H9 (cell line): ENCODE measurements around the gene CDK5RAP1. TPM values are rescaled to one million over a fixed set of nuclear protein-coding genes. Genes with fewer than 3 reads are reported as not detected.

Experiments
- DNase-seq: peaks from one replicate; pipeline ENCODE4 v3.0.0-alpha.2; 2017
- H2AFZ ChIP-seq: one replicate; pipeline ENCODE4 v1.6.1; 2013; ENCODE audit warnings: mild to moderate bottlenecking, low read length, control low read depth, moderate library complexity
- H2AK5ac ChIP-seq: 2 replicates; pipeline ENCODE4 v1.6.1; 2013; ENCODE audit warnings: low read length, control low read depth, mixed read lengths; ENCODE audit not compliant: insufficient read length
- H2BK120ac ChIP-seq: one replicate; pipeline ENCODE4 v1.6.1; 2013; ENCODE audit warnings: low read depth, mild to moderate bottlenecking, low read length, control low read depth, inconsistent platforms; ENCODE audit not compliant: poor library complexity, severe bottlenecking
- H2BK12ac ChIP-seq: 2 replicates; pipeline ENCODE4 v1.6.1; 2013; ENCODE audit warnings: low read length, control low read depth, mixed read lengths, low read depth; ENCODE audit not compliant: insufficient read length
- H2BK15ac ChIP-seq: 2 replicates; pipeline ENCODE4 v1.6.1; 2013; ENCODE audit warnings: low read depth, low read length, control low read depth
- H2BK20ac ChIP-seq: one replicate; pipeline ENCODE4 v1.6.1; 2013; ENCODE audit warnings: low read depth, mild to moderate bottlenecking, low read length, control low read depth, inconsistent platforms; ENCODE audit not compliant: poor library complexity, severe bottlenecking
- H2BK5ac ChIP-seq: 2 replicates; pipeline ENCODE4 v1.6.1; 2013; ENCODE audit warnings: low read length, control low read depth, mixed read lengths; ENCODE audit not compliant: insufficient read length
- H3K14ac ChIP-seq: 2 replicates; pipeline ENCODE4 v1.6.1; 2013; ENCODE audit warnings: low read length, control low read depth; ENCODE audit not compliant: insufficient read depth
- H3K18ac ChIP-seq: 2 replicates; pipeline ENCODE4 v1.6.1; 2013; ENCODE audit warnings: low read depth, mild to moderate bottlenecking, mixed read lengths, low read length, control low read depth; ENCODE audit not compliant: insufficient read length
- H3K23ac ChIP-seq: 2 replicates; pipeline ENCODE4 v1.6.1; 2013; ENCODE audit warnings: low read length, control low read depth, mixed read lengths, low read depth; ENCODE audit not compliant: insufficient read length
- H3K23me2 ChIP-seq: 2 replicates; pipeline ENCODE4 v1.6.1; 2013; ENCODE audit warnings: low read depth, mild to moderate bottlenecking, mixed read lengths, low read length, control low read depth; ENCODE audit not compliant: insufficient read length, poor library complexity, severe bottlenecking
- H3K27ac ChIP-seq: 2 replicates; pipeline ENCODE4 v1.5.1; 2013; ENCODE audit warnings: low read length, control low read depth, mixed read lengths, low read depth; ENCODE audit not compliant: insufficient read length
- H3K27me3 ChIP-seq: 2 replicates; pipeline ENCODE4 v1.6.1; 2013; ENCODE audit warnings: low read length, control low read depth, inconsistent platforms; ENCODE audit not compliant: insufficient read depth
- H3K4ac ChIP-seq: 2 replicates; pipeline ENCODE4 v1.6.1; 2013; ENCODE audit warnings: low read depth, mild to moderate bottlenecking, control low read depth, inconsistent platforms, low read length, moderate library complexity
- H3K4me1 ChIP-seq: 2 replicates; pipeline ENCODE4 v1.6.1; 2013; ENCODE audit warnings: low read length, control low read depth, inconsistent platforms; ENCODE audit not compliant: insufficient read depth
- H3K4me2 ChIP-seq: 2 replicates; pipeline ENCODE4 v1.6.1; 2013; ENCODE audit warnings: low read length, control low read depth, mixed read lengths; ENCODE audit not compliant: insufficient read length, insufficient read depth
- H3K56ac ChIP-seq: 2 replicates; pipeline ENCODE4 v1.6.1; 2013; ENCODE audit warnings: low read depth, mild to moderate bottlenecking, mixed read lengths, low read length, control low read depth; ENCODE audit not compliant: insufficient read length
- H3K79me1 ChIP-seq: 2 replicates; pipeline ENCODE4 v1.6.1; 2013; ENCODE audit warnings: low read depth, mild to moderate bottlenecking, moderate library complexity, low read length, control low read depth, inconsistent platforms; ENCODE audit not compliant: insufficient read depth, poor library complexity, severe bottlenecking
- H3K79me2 ChIP-seq: 2 replicates; pipeline ENCODE4 v1.6.1; 2013; ENCODE audit warnings: low read length, control low read depth, inconsistent platforms; ENCODE audit not compliant: insufficient read depth
- H3K9ac ChIP-seq: 2 replicates; pipeline ENCODE4 v1.6.1; 2013; ENCODE audit warnings: low read length, control low read depth, mixed read lengths; ENCODE audit not compliant: insufficient read length; ENCODE audit errors: extremely low read depth
- H3K9me3 ChIP-seq: one replicate; pipeline ENCODE4 v1.6.1; 2013; ENCODE audit warnings: low read depth, low read length, inconsistent platforms; ENCODE audit not compliant: control insufficient read depth
- H3T11ph ChIP-seq: one replicate; pipeline ENCODE4 v1.6.1; 2013; ENCODE audit warnings: mild to moderate bottlenecking, low read length, control low read depth, inconsistent platforms
- H4K20me1 ChIP-seq: one replicate; pipeline ENCODE4 v1.6.1; 2013; ENCODE audit not compliant: control insufficient read depth, insufficient read length, insufficient read depth
- H4K5ac ChIP-seq: 2 replicates; pipeline ENCODE4 v1.6.1; 2013; ENCODE audit warnings: low read depth, mild to moderate bottlenecking, mixed read lengths, low read length, control low read depth; ENCODE audit not compliant: insufficient read length
- H4K8ac ChIP-seq: replicated peaks from 2 replicates; pipeline ENCODE4 v1.6.1; 2013; ENCODE audit warnings: low read length, control low read depth, mixed read lengths, low read depth; ENCODE audit not compliant: insufficient read length
- H4K91ac ChIP-seq: 2 replicates; pipeline ENCODE4 v1.6.1; 2013; ENCODE audit warnings: low read depth, mild to moderate bottlenecking, moderate library complexity, mixed read lengths, low read length, control low read depth; ENCODE audit not compliant: insufficient read length
- H3K27ac Mint-ChIP-seq, 3 experiments: 2 replicates in 2 of 3; 3 replicates in 1 of 3; pipeline ENCODE4 v1.8.0; 2020 to 2021; ENCODE audit warnings: mixed read lengths in 3 of 3, mild to moderate bottlenecking in 1 of 3, moderate library complexity in 1 of 3
- H3K27me3 Mint-ChIP-seq: 2 replicates; pipeline ENCODE4 v1.8.0; 2021; ENCODE audit warnings: low read depth, mild to moderate bottlenecking, moderate library complexity, mixed read lengths
- H3K36me3 Mint-ChIP-seq, 3 experiments: 2 replicates in 2 of 3; 3 replicates in 1 of 3; pipeline ENCODE4 v1.8.0; 2020 to 2021; ENCODE audit warnings: low read depth in 3 of 3, mixed read lengths in 3 of 3; ENCODE audit not compliant: insufficient read depth in 1 of 3
- H3K4me1 Mint-ChIP-seq, 2 experiments: 2 replicates each; pipeline ENCODE4 v1.8.0; 2020; ENCODE audit warnings: mixed read lengths in 2 of 2
- H3K4me3 Mint-ChIP-seq, 2 experiments: 2 replicates in 1 of 2; 3 replicates in 1 of 2; pipeline ENCODE4 v1.8.0; 2020 to 2021; ENCODE audit warnings: mild to moderate bottlenecking in 2 of 2, mixed read lengths in 2 of 2, moderate library complexity in 1 of 2
- H3K9me3 Mint-ChIP-seq, 2 experiments: 2 replicates in 1 of 2; 3 replicates in 1 of 2; pipeline ENCODE4 v1.8.0; 2020; ENCODE audit warnings: mild to moderate bottlenecking in 2 of 2, mixed read lengths in 2 of 2, moderate library complexity in 1 of 2
- WGBS: extraction: QIAGEN DNeasy Blood & Tissue Kit; methylation state at CpG from one replicate; pipeline ENCODE4 v1.1.7; 2013; ENCODE audit warnings: missing lambda C conversion rate, low lambda C conversion rate, mixed read lengths; ENCODE audit not compliant: insufficient read length; ENCODE audit errors: extremely low coverage; 5-methylcytosine and 5-hydroxymethylcytosine counted together
- total RNA-seq: library from RNA; stranded (reverse); gene quantifications from 2 replicates; pipeline ENCODE4 v1.2.1, GENCODE V29; 2021
- TF ChIP-seq, protein P1 (sequence below): fragments of 200-600 bp; sonication (generic); conservative IDR thresholded peaks from 3 replicates; pipeline ENCODE4 v1.8.0; 2021; ENCODE audit warnings: antibody characterized with exemption, mild to moderate bottlenecking

CDK5RAP1 gene
- total RNA-seq, 1 experiment from 2014 or later = 66.4 TPM

DNA sequence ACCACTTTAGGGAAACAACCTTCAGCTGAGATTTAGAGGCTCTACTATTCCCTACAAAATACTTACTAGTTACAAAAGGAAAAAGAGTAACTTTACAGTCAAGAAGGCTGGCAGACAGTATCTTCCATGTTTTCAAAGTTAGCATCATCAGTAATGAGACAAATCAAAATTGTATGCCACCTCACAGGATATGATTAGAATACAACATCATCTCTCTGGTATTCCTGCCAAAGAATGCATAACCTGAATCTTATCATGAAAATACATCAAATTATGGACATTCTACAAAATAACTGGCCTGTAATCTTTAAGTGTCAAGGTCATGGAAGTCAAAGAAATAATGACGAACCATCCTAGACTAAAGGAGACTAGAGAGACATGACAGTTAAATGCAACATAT is 38.4 kb downstream of the CDK5RAP1 start:
- no peaks in the 10 kb centered on the region for H3K4me1 ChIP-seq
- no peaks in the 10 kb centered on the region for H4K20me1 ChIP-seq
- no peaks in the 10 kb centered on the region for H3K27me3 Mint-ChIP-seq
- H3K27me3 ChIP-seq = no peaks in the 10 kb centered on the region
- no peak overlapping the region for H2BK12ac ChIP-seq
- H3K23ac ChIP-seq = no peak overlapping the region
- DNase-seq = no peak
- no peak overlapping the region for H3K4me2 ChIP-seq
- H2BK120ac ChIP-seq = no peak overlapping the region
- H3K79me2 ChIP-seq = no peaks in the 10 kb centered on the region
- H3K79me1 ChIP-seq = no peaks in the 10 kb centered on the region
- no peak overlapping the region for H2AK5ac ChIP-seq
- no peaks in the 10 kb centered on the region for H3K23me2 ChIP-seq
- H3K4ac ChIP-seq = no peak overlapping the region
- no peaks in the 10 kb centered on the region for H3K9me3 ChIP-seq
- no peak overlapping the region for H2BK5ac ChIP-seq
- H3K14ac ChIP-seq = no peak overlapping the region
- no CpG with 5 or more reads among the region's 1 CpG for WGBS
- no peak overlapping the region for H2BK20ac ChIP-seq
- H4K8ac ChIP-seq = no peak overlapping the region
- H3K27ac Mint-ChIP-seq = no peak overlapping the region
- H4K5ac ChIP-seq = no peak overlapping the region
- no peak overlapping the region for H2AFZ ChIP-seq
- H3K18ac ChIP-seq = no peak overlapping the region
- peaks cover 23 to 88% (median 62%) of the 10 kb centered on the region in 3 experiments; a peak in 6 of 7 replicates for H3K36me3 Mint-ChIP-seq
- H2BK15ac ChIP-seq = no peak overlapping the region
- TF ChIP-seq, protein P1, sequence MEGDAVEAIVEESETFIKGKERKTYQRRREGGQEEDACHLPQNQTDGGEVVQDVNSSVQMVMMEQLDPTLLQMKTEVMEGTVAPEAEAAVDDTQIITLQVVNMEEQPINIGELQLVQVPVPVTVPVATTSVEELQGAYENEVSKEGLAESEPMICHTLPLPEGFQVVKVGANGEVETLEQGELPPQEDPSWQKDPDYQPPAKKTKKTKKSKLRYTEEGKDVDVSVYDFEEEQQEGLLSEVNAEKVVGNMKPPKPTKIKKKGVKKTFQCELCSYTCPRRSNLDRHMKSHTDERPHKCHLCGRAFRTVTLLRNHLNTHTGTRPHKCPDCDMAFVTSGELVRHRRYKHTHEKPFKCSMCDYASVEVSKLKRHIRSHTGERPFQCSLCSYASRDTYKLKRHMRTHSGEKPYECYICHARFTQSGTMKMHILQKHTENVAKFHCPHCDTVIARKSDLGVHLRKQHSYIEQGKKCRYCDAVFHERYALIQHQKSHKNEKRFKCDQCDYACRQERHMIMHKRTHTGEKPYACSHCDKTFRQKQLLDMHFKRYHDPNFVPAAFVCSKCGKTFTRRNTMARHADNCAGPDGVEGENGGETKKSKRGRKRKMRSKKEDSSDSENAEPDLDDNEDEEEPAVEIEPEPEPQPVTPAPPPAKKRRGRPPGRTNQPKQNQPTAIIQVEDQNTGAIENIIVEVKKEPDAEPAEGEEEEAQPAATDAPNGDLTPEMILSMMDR = no peak
- no peak overlapping the region for H3K4me3 Mint-ChIP-seq
- H3K9ac ChIP-seq = no peak overlapping the region
- no peak overlapping the region for H4K91ac ChIP-seq
- no peaks in the 10 kb centered on the region for H3K4me1 Mint-ChIP-seq
- no peak overlapping the region for H3K56ac ChIP-seq
- no peak overlapping the region for H3K27ac ChIP-seq
- no peaks in the 10 kb centered on the region for H3K9me3 Mint-ChIP-seq
- no peak overlapping the region for H3T11ph ChIP-seq
